H1 (cell line): Measurements from ENCODE around the gene LARP6.

ENCODE experiments used
- CEBPB ChIP-seq: IDR thresholded peaks from 2 replicates; pipeline ENCODE4 v1.6.1; 2012; ENCODE audit warnings: low read depth, low read length
- EP300 ChIP-seq, 2 experiments: IDR thresholded peaks; 1 replicate in 1 of 2; 2 replicates in 1 of 2; pipeline ENCODE4 v1.6.1; 2011 to 2012; ENCODE audit warnings: low read depth in 2 of 2, low read length in 2 of 2, mild to moderate bottlenecking in 2 of 2, borderline replicate concordance in 1 of 2, inconsistent platforms in 1 of 2, moderate library complexity in 1 of 2
- JUND ChIP-seq: IDR thresholded peaks from 2 replicates; pipeline ENCODE4 v1.6.1; 2011; ENCODE audit warnings: mild to moderate bottlenecking, improper control_type of control experiment, low read length
- NRF1 ChIP-seq: IDR thresholded peaks from 2 replicates; pipeline ENCODE4 v1.6.1; 2011; ENCODE audit warnings: mild to moderate bottlenecking, low read depth, low read length, improper control_type of control experiment
- POLR2A ChIP-seq, 2 experiments: IDR thresholded peaks; 1 replicate in 1 of 2; 2 replicates in 1 of 2; pipeline ENCODE4 v1.6.1; 2011; ENCODE audit warnings: low read depth in 2 of 2, low read length in 2 of 2, mild to moderate bottlenecking in 2 of 2; ENCODE audit errors: control extremely low read depth in 1 of 2
- SIN3A ChIP-seq, 2 experiments: IDR thresholded peaks in 1 of 2; conservative IDR thresholded peaks in 1 of 2; 2 replicates each; pipeline ENCODE4 v1.6.1; 2011 to 2012; ENCODE audit warnings: low read length in 2 of 2, improper control_type of control experiment in 1 of 2, low read depth in 1 of 2, mild to moderate bottlenecking in 1 of 2
- SIX5 ChIP-seq: IDR thresholded peaks from 2 replicates; pipeline ENCODE4 v1.6.1; 2011; ENCODE audit warnings: mild to moderate bottlenecking, low read depth, low read length
- SP4 ChIP-seq: IDR thresholded peaks from 2 replicates; pipeline ENCODE4 v1.6.1; 2012; ENCODE audit warnings: low read length, inconsistent platforms
- SUZ12 ChIP-seq: fragments of 200-600 bp; sonication (generic); IDR thresholded peaks from 2 replicates; pipeline ENCODE4 v1.6.1; 2012; ENCODE audit warnings: mild to moderate bottlenecking, inconsistent platforms, low read length, moderate library complexity, mixed read lengths
- TF ChIP-seq, protein P1 (sequence below), 3 experiments: IDR thresholded peaks; 1 replicate in 2 of 3; 2 replicates in 1 of 3; pipeline versions ENCODE4 v1.5.1 to v1.6.1; 2011; ENCODE audit warnings: low read length in 3 of 3, mild to moderate bottlenecking in 3 of 3, inconsistent platforms in 2 of 3, low read depth in 1 of 3, moderate library complexity in 1 of 3; ENCODE audit not compliant: insufficient read depth in 1 of 3; ENCODE audit errors: control extremely low read depth in 1 of 3
- TF ChIP-seq, protein P2 (sequence below): IDR thresholded peaks from 2 replicates; pipeline ENCODE4 v1.6.1; 2012; ENCODE audit warnings: inconsistent platforms
- TF ChIP-seq, protein P3 (sequence below): IDR thresholded peaks from 2 replicates; pipeline ENCODE4 v1.6.1; 2012; ENCODE audit warnings: low read length, inconsistent platforms

DNA sequence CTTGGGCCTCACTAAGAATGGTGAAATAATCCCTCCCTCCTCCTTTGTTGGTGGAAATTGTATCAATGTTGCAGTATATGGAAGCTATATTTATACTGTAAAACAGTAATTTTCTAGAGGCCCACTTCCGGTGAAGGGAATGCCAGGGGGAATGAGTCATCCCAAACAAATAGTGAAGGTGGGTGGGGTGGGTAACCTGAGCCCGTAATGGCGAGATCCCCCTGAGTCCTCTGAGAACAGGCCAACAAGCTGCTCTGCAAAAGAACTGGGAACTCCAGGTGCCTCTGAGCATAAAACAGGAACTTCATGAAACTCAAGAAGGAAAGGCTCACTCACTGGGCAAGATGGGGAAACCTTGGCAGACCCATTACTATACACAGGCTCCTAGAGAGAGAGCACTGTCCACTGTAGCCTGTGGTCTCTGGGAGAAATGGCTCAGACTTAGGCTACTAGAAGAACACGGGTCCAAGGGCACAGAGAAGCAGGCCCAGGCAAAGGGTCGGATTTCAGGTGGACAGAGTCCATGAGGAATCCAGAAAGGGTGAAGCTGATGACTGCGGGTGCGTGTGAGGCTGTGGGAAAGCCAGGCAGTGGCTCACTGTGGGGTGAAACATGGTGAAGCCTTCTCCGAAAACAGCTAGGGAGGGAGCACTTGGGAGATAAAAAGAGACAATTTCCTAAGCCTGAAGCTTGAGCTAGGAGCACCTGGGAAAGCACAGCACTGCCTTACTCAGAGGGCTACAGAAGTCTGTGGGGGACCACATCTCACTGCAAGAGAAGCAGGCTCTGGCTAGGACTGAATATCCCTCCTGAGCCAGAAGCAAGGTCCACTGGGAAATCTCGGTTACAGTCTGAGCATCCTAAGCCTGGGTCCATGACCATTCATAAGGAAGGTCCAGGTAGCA is 19.8 kb downstream of the LARP6 start:
- TF ChIP-seq SIN3A (conservative IDR thresholded peaks at IDR 0.05 in 1 of 2, IDR thresholded peaks at IDR 0.05 in 1 of 2; ENCODE audit: low read depth in 1 of 2, low read length in 2 of 2), result no peak
- no peak for TF ChIP-seq SIX5
- no peak for TF ChIP-seq POLR2A (IDR thresholded peaks at IDR 0.05; ENCODE audit: control extremely low read depth in 1 of 2, low read depth in 2 of 2, low read length in 2 of 2)
- TF ChIP-seq JUND, result peak; percentile 93
- TF ChIP-seq, protein P1, sequence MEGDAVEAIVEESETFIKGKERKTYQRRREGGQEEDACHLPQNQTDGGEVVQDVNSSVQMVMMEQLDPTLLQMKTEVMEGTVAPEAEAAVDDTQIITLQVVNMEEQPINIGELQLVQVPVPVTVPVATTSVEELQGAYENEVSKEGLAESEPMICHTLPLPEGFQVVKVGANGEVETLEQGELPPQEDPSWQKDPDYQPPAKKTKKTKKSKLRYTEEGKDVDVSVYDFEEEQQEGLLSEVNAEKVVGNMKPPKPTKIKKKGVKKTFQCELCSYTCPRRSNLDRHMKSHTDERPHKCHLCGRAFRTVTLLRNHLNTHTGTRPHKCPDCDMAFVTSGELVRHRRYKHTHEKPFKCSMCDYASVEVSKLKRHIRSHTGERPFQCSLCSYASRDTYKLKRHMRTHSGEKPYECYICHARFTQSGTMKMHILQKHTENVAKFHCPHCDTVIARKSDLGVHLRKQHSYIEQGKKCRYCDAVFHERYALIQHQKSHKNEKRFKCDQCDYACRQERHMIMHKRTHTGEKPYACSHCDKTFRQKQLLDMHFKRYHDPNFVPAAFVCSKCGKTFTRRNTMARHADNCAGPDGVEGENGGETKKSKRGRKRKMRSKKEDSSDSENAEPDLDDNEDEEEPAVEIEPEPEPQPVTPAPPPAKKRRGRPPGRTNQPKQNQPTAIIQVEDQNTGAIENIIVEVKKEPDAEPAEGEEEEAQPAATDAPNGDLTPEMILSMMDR (IDR thresholded peaks at IDR 0.05; ENCODE audit: control extremely low read depth in 1 of 3, insufficient read depth in 1 of 3, low read depth in 1 of 3, low read length in 3 of 3), result no peak
- TF ChIP-seq EP300 (IDR thresholded peaks at IDR 0.05; ENCODE audit: borderline replicate concordance in 1 of 2, low read depth in 2 of 2, low read length in 2 of 2), result no peak
- TF ChIP-seq, protein P2, sequence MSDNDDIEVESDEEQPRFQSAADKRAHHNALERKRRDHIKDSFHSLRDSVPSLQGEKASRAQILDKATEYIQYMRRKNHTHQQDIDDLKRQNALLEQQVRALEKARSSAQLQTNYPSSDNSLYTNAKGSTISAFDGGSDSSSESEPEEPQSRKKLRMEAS, result no peak
- TF ChIP-seq, protein P3, sequence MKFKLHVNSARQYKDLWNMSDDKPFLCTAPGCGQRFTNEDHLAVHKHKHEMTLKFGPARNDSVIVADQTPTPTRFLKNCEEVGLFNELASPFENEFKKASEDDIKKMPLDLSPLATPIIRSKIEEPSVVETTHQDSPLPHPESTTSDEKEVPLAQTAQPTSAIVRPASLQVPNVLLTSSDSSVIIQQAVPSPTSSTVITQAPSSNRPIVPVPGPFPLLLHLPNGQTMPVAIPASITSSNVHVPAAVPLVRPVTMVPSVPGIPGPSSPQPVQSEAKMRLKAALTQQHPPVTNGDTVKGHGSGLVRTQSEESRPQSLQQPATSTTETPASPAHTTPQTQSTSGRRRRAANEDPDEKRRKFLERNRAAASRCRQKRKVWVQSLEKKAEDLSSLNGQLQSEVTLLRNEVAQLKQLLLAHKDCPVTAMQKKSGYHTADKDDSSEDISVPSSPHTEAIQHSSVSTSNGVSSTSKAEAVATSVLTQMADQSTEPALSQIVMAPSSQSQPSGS, result no peak
- no peak for TF ChIP-seq SP4
- TF ChIP-seq SUZ12, result no peak
- no peak for TF ChIP-seq NRF1
- no peak for TF ChIP-seq CEBPB
